H9 (cell line): ENCODE results near the gene CEACAM20. TPM values are rescaled to one million over a fixed set of nuclear protein-coding genes. Genes with fewer than 3 reads are reported as not detected.

ENCODE experiments used
- DNase-seq: peaks from one replicate; pipeline ENCODE4 v3.0.0-alpha.2; 2017
- H2AFZ ChIP-seq: one replicate; pipeline ENCODE4 v1.6.1; 2013; ENCODE audit warnings: mild to moderate bottlenecking, low read length, control low read depth, moderate library complexity
- H2AK5ac ChIP-seq: 2 replicates; pipeline ENCODE4 v1.6.1; 2013; ENCODE audit warnings: low read length, control low read depth, mixed read lengths; ENCODE audit not compliant: insufficient read length
- H2BK120ac ChIP-seq: one replicate; pipeline ENCODE4 v1.6.1; 2013; ENCODE audit warnings: low read depth, mild to moderate bottlenecking, low read length, control low read depth, inconsistent platforms; ENCODE audit not compliant: poor library complexity, severe bottlenecking
- H2BK12ac ChIP-seq: 2 replicates; pipeline ENCODE4 v1.6.1; 2013; ENCODE audit warnings: low read length, control low read depth, mixed read lengths, low read depth; ENCODE audit not compliant: insufficient read length
- H2BK15ac ChIP-seq: 2 replicates; pipeline ENCODE4 v1.6.1; 2013; ENCODE audit warnings: low read depth, low read length, control low read depth
- H2BK20ac ChIP-seq: one replicate; pipeline ENCODE4 v1.6.1; 2013; ENCODE audit warnings: low read depth, mild to moderate bottlenecking, low read length, control low read depth, inconsistent platforms; ENCODE audit not compliant: poor library complexity, severe bottlenecking
- H2BK5ac ChIP-seq: 2 replicates; pipeline ENCODE4 v1.6.1; 2013; ENCODE audit warnings: low read length, control low read depth, mixed read lengths; ENCODE audit not compliant: insufficient read length
- H3K14ac ChIP-seq: 2 replicates; pipeline ENCODE4 v1.6.1; 2013; ENCODE audit warnings: low read length, control low read depth; ENCODE audit not compliant: insufficient read depth
- H3K18ac ChIP-seq: 2 replicates; pipeline ENCODE4 v1.6.1; 2013; ENCODE audit warnings: low read depth, mild to moderate bottlenecking, mixed read lengths, low read length, control low read depth; ENCODE audit not compliant: insufficient read length
- H3K23ac ChIP-seq: 2 replicates; pipeline ENCODE4 v1.6.1; 2013; ENCODE audit warnings: low read length, control low read depth, mixed read lengths, low read depth; ENCODE audit not compliant: insufficient read length
- H3K23me2 ChIP-seq: 2 replicates; pipeline ENCODE4 v1.6.1; 2013; ENCODE audit warnings: low read depth, mild to moderate bottlenecking, mixed read lengths, low read length, control low read depth; ENCODE audit not compliant: insufficient read length, poor library complexity, severe bottlenecking
- H3K27ac ChIP-seq: 2 replicates; pipeline ENCODE4 v1.5.1; 2013; ENCODE audit warnings: low read length, control low read depth, mixed read lengths, low read depth; ENCODE audit not compliant: insufficient read length
- H3K27me3 ChIP-seq: 2 replicates; pipeline ENCODE4 v1.6.1; 2013; ENCODE audit warnings: low read length, control low read depth, inconsistent platforms; ENCODE audit not compliant: insufficient read depth
- H3K4ac ChIP-seq: 2 replicates; pipeline ENCODE4 v1.6.1; 2013; ENCODE audit warnings: low read depth, mild to moderate bottlenecking, control low read depth, inconsistent platforms, low read length, moderate library complexity
- H3K4me1 ChIP-seq: 2 replicates; pipeline ENCODE4 v1.6.1; 2013; ENCODE audit warnings: low read length, control low read depth, inconsistent platforms; ENCODE audit not compliant: insufficient read depth
- H3K4me2 ChIP-seq: 2 replicates; pipeline ENCODE4 v1.6.1; 2013; ENCODE audit warnings: low read length, control low read depth, mixed read lengths; ENCODE audit not compliant: insufficient read length, insufficient read depth
- H3K56ac ChIP-seq: 2 replicates; pipeline ENCODE4 v1.6.1; 2013; ENCODE audit warnings: low read depth, mild to moderate bottlenecking, mixed read lengths, low read length, control low read depth; ENCODE audit not compliant: insufficient read length
- H3K79me1 ChIP-seq: 2 replicates; pipeline ENCODE4 v1.6.1; 2013; ENCODE audit warnings: low read depth, mild to moderate bottlenecking, moderate library complexity, low read length, control low read depth, inconsistent platforms; ENCODE audit not compliant: insufficient read depth, poor library complexity, severe bottlenecking
- H3K79me2 ChIP-seq: 2 replicates; pipeline ENCODE4 v1.6.1; 2013; ENCODE audit warnings: low read length, control low read depth, inconsistent platforms; ENCODE audit not compliant: insufficient read depth
- H3K9ac ChIP-seq: 2 replicates; pipeline ENCODE4 v1.6.1; 2013; ENCODE audit warnings: low read length, control low read depth, mixed read lengths; ENCODE audit not compliant: insufficient read length; ENCODE audit errors: extremely low read depth
- H3K9me3 ChIP-seq: one replicate; pipeline ENCODE4 v1.6.1; 2013; ENCODE audit warnings: low read depth, low read length, inconsistent platforms; ENCODE audit not compliant: control insufficient read depth
- H3T11ph ChIP-seq: one replicate; pipeline ENCODE4 v1.6.1; 2013; ENCODE audit warnings: mild to moderate bottlenecking, low read length, control low read depth, inconsistent platforms
- H4K20me1 ChIP-seq: one replicate; pipeline ENCODE4 v1.6.1; 2013; ENCODE audit not compliant: control insufficient read depth, insufficient read length, insufficient read depth
- H4K5ac ChIP-seq: 2 replicates; pipeline ENCODE4 v1.6.1; 2013; ENCODE audit warnings: low read depth, mild to moderate bottlenecking, mixed read lengths, low read length, control low read depth; ENCODE audit not compliant: insufficient read length
- H4K8ac ChIP-seq: replicated peaks from 2 replicates; pipeline ENCODE4 v1.6.1; 2013; ENCODE audit warnings: low read length, control low read depth, mixed read lengths, low read depth; ENCODE audit not compliant: insufficient read length
- H4K91ac ChIP-seq: 2 replicates; pipeline ENCODE4 v1.6.1; 2013; ENCODE audit warnings: low read depth, mild to moderate bottlenecking, moderate library complexity, mixed read lengths, low read length, control low read depth; ENCODE audit not compliant: insufficient read length
- H3K27ac Mint-ChIP-seq, 3 experiments: 2 replicates in 2 of 3; 3 replicates in 1 of 3; pipeline ENCODE4 v1.8.0; 2020 to 2021; ENCODE audit warnings: mixed read lengths in 3 of 3, mild to moderate bottlenecking in 1 of 3, moderate library complexity in 1 of 3
- H3K27me3 Mint-ChIP-seq: 2 replicates; pipeline ENCODE4 v1.8.0; 2021; ENCODE audit warnings: low read depth, mild to moderate bottlenecking, moderate library complexity, mixed read lengths
- H3K36me3 Mint-ChIP-seq, 3 experiments: 2 replicates in 2 of 3; 3 replicates in 1 of 3; pipeline ENCODE4 v1.8.0; 2020 to 2021; ENCODE audit warnings: low read depth in 3 of 3, mixed read lengths in 3 of 3; ENCODE audit not compliant: insufficient read depth in 1 of 3
- H3K4me1 Mint-ChIP-seq, 2 experiments: 2 replicates each; pipeline ENCODE4 v1.8.0; 2020; ENCODE audit warnings: mixed read lengths in 2 of 2
- H3K4me3 Mint-ChIP-seq, 2 experiments: 2 replicates in 1 of 2; 3 replicates in 1 of 2; pipeline ENCODE4 v1.8.0; 2020 to 2021; ENCODE audit warnings: mild to moderate bottlenecking in 2 of 2, mixed read lengths in 2 of 2, moderate library complexity in 1 of 2
- H3K9me3 Mint-ChIP-seq, 2 experiments: 2 replicates in 1 of 2; 3 replicates in 1 of 2; pipeline ENCODE4 v1.8.0; 2020; ENCODE audit warnings: mild to moderate bottlenecking in 2 of 2, mixed read lengths in 2 of 2, moderate library complexity in 1 of 2
- CTCF ChIP-seq: fragments of 200-600 bp; sonication (generic); conservative IDR thresholded peaks from 3 replicates; pipeline ENCODE4 v1.8.0; 2021; ENCODE audit warnings: antibody characterized with exemption, mild to moderate bottlenecking
- WGBS: extraction: QIAGEN DNeasy Blood & Tissue Kit; methylation state at CpG from one replicate; pipeline ENCODE4 v1.1.7; 2013; ENCODE audit warnings: missing lambda C conversion rate, low lambda C conversion rate, mixed read lengths; ENCODE audit not compliant: insufficient read length; ENCODE audit errors: extremely low coverage; 5-methylcytosine and 5-hydroxymethylcytosine counted together
- total RNA-seq: library from RNA; stranded (reverse); gene quantifications from 2 replicates; pipeline ENCODE4 v1.2.1, GENCODE V29; 2021

The CEACAM20 gene
- total RNA-seq, 1 experiment from 2014 or later = not detected

- Histone ChIP-seq H4K5ac (no peak overlapping the region), H3K9ac (no peak overlapping the region), H3K56ac (no peak overlapping the region), H2BK5ac (no peak overlapping the region), H3T11ph (no peak overlapping the region), H3K79me2 (no peaks in the 10 kb centered on the region), H2BK12ac (no peak overlapping the region), H4K8ac (no peak overlapping the region), H2BK120ac (no peak overlapping the region), H3K18ac (no peak overlapping the region), H2AFZ (no peak overlapping the region), H3K9me3 (no peaks in the 10 kb centered on the region), H3K14ac (no peak overlapping the region), H4K20me1 (no peaks in the 10 kb centered on the region), H4K91ac (no peak overlapping the region), H3K4ac (no peak overlapping the region), H2BK20ac (no peak overlapping the region), H3K27ac (no peak overlapping the region), H3K4me1 (no peaks in the 10 kb centered on the region), H2AK5ac (no peak overlapping the region), H3K23ac (no peak overlapping the region), H3K27me3 (no peaks in the 10 kb centered on the region), H3K4me2 (no peak overlapping the region), H3K23me2 (no peaks in the 10 kb centered on the region), H2BK15ac (no peak overlapping the region), H3K79me1 (no peaks in the 10 kb centered on the region)
- no peak for DNase-seq
- H3K4me3 Mint-ChIP-seq = no peak overlapping the region
- no peaks in the 10 kb centered on the region for H3K36me3 Mint-ChIP-seq
- no peak for TF ChIP-seq CTCF
- WGBS = no CpG with 5 or more reads among the region's 1 CpG
- H3K27ac Mint-ChIP-seq = no peak overlapping the region
- H3K9me3 Mint-ChIP-seq = no peaks in the 10 kb centered on the region
- peaks cover 7% of the 10 kb centered on the region for H3K27me3 Mint-ChIP-seq
- H3K4me1 Mint-ChIP-seq = peaks cover 0 to 13% of the 10 kb centered on the region in 2 experiments; a peak in 2 of 4 replicates
These were observed 48.0 kb upstream of the CEACAM20 start for GRCh38 chr19:44577566-44577874.
